NCI-H128 (cell line): ENCODE measurements around the gene EHBP1.
"Not testable (repeated sequence)": the region's sequence is repeated elsewhere in the genome, so short reads cannot be mapped to it uniquely, and the experiment has no call there.

Source experiments
- DNase-seq: peaks from one replicate; lab custom pipeline; 2025; ENCODE audit not compliant: unreplicated experiment; lab: John Stamatoyannopoulos, UW

Gene EHBP1

GRCh38 chr2:62704654-62705006, 883 bp upstream of the EHBP1 start:
- no peak for DNase-seq

- no peak for DNase-seq
These were observed 577 bp downstream of the EHBP1 start for GRCh38 chr2:62705859-62706720.

GRCh38 chr2:62706721-62707521, 1.4 kb downstream of the EHBP1 start:
- no peak for DNase-seq

- DNase-seq = no peak
These were observed 3.2 kb downstream of the EHBP1 start for GRCh38 chr2:62708751-62709150.

- no peak for DNase-seq
These were observed 6.5 kb downstream of the EHBP1 start for GRCh38 chr2:62711832-62712494.

GRCh38 chr2:62713196-62713595, 7.7 kb downstream of the EHBP1 start:
- not testable (repeated sequence) for DNase-seq

- DNase-seq = no peak
These were observed 8.3 kb downstream of the EHBP1 start for GRCh38 chr2:62713837-62714236.

GRCh38 chr2:62716768-62717167, 11.3 kb downstream of the EHBP1 start:
- DNase-seq = no peak

- DNase-seq = no peak
These were observed 12.1 kb downstream of the EHBP1 start for GRCh38 chr2:62717503-62718081.

GRCh38 chr2:62718225-62718822, 12.8 kb downstream of the EHBP1 start:
- DNase-seq = no peak

- no peak for DNase-seq
These were observed 14.2 kb downstream of the EHBP1 start for GRCh38 chr2:62719757-62720156.

- no peak for DNase-seq
These were observed 17.2 kb downstream of the EHBP1 start for GRCh38 chr2:62722679-62723078.

- DNase-seq = no peak
These were observed 17.7 kb downstream of the EHBP1 start for GRCh38 chr2:62723253-62723652.

GRCh38 chr2:62724106-62724505, 18.6 kb downstream of the EHBP1 start:
- DNase-seq = no peak

GRCh38 chr2:62724886-62725711, 19.6 kb downstream of the EHBP1 start:
- DNase-seq = no peak

- DNase-seq = no peak
These were observed 20.2 kb downstream of the EHBP1 start for GRCh38 chr2:62725712-62726055.

GRCh38 chr2:62727259-62727867, 21.9 kb downstream of the EHBP1 start:
- no peak for DNase-seq

GRCh38 chr2:62727876-62728566, 22.5 kb downstream of the EHBP1 start:
- DNase-seq = no peak

- DNase-seq = no peak
These were observed 25.8 kb downstream of the EHBP1 start for GRCh38 chr2:62731275-62731674.
